ENCODE results near the gene RASSF6.

The RASSF6 gene

GRCh38 chr4:73662709-73663546, 42.7 kb upstream of the RASSF6 start:
- CTCF ChIA-PET = interaction anchor here (0.7 to 7.6 kb wide), 46 partner anchors 8 to 526 kb away, joined by 3 to 215 read pairs (median 4); partner anchors contain the start of genes CXCL3 and CXCL6
- H3K4me3 ChIP-seq (ENCODE audit: low read depth, low read length) = no peak overlapping the region
- TF ChIP-seq, protein P1, sequence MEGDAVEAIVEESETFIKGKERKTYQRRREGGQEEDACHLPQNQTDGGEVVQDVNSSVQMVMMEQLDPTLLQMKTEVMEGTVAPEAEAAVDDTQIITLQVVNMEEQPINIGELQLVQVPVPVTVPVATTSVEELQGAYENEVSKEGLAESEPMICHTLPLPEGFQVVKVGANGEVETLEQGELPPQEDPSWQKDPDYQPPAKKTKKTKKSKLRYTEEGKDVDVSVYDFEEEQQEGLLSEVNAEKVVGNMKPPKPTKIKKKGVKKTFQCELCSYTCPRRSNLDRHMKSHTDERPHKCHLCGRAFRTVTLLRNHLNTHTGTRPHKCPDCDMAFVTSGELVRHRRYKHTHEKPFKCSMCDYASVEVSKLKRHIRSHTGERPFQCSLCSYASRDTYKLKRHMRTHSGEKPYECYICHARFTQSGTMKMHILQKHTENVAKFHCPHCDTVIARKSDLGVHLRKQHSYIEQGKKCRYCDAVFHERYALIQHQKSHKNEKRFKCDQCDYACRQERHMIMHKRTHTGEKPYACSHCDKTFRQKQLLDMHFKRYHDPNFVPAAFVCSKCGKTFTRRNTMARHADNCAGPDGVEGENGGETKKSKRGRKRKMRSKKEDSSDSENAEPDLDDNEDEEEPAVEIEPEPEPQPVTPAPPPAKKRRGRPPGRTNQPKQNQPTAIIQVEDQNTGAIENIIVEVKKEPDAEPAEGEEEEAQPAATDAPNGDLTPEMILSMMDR (IDR thresholded peaks at IDR 0.05; ENCODE audit: insufficient read depth, low read length, missing control alignments) = peak; percentile 44
- no peak for DNase-seq (ENCODE audit: low read depth, low spot score)
- POLR2A ChIA-PET = interaction anchor here (1.3 kb wide), 1 partner anchor 258 kb away, joined by 3 read pairs; no protein-coding TSS in a partner anchor

GRCh38 chr4:73661646-73662119, 41.4 kb upstream of the RASSF6 start:
- no peak overlapping the region for H3K4me3 ChIP-seq (ENCODE audit: low read depth, low read length)
- TF ChIP-seq, protein P1 (IDR thresholded peaks at IDR 0.05; ENCODE audit: insufficient read depth, low read length, missing control alignments) = peak; percentile 30
- POLR2A ChIA-PET = interaction anchor here (0.6 to 1.4 kb wide), 6 partner anchors 257 to 449 kb away, joined by 3 to 5 read pairs (median 3); no protein-coding TSS in a partner anchor
- DNase-seq (ENCODE audit: low read depth, low spot score) = peak; percentile 96
- CTCF ChIA-PET = interaction anchor here (0.8 to 7.6 kb wide), 38 partner anchors 8 to 477 kb away, joined by 3 to 215 read pairs (median 4); partner anchors contain the start of genes CXCL3 and CXCL6

DNA sequence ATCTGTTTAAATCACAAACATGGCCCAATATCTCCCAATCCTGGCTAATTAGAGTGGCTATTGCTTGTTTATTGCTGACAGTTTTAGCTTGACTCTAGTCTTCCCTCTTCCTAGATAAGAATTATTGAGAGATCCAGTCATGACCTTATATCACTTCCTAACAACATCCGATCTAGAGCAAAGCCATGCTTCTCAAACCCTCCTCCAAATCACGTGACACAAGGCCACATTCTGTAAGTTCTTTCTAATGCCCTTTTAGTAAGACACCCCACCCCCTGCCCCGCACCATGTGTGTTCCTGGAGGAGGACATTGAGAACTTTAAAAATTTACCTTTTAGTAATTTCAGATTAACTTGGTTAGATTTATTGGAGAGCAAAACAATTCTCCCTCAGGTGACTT, 40.6 kb upstream of the RASSF6 start:
- TF ChIP-seq, protein P1 (IDR thresholded peaks at IDR 0.05; ENCODE audit: insufficient read depth, low read length, missing control alignments) = no peak
- DNase-seq (ENCODE audit: low read depth, low spot score) = no peak
- no peak overlapping the region for H3K4me3 ChIP-seq (ENCODE audit: low read depth, low read length)
- ChIA-PET CTCF (interaction anchor here (0.6 to 7.6 kb wide), 11 partner anchors 9 to 473 kb away, joined by 3 to 215 read pairs (median 5); no protein-coding TSS in a partner anchor), POLR2A (interaction anchor here (0.6 kb wide), 2 partner anchors 256 to 450 kb away, joined by 3 read pairs; no protein-coding TSS in a partner anchor)

DNA sequence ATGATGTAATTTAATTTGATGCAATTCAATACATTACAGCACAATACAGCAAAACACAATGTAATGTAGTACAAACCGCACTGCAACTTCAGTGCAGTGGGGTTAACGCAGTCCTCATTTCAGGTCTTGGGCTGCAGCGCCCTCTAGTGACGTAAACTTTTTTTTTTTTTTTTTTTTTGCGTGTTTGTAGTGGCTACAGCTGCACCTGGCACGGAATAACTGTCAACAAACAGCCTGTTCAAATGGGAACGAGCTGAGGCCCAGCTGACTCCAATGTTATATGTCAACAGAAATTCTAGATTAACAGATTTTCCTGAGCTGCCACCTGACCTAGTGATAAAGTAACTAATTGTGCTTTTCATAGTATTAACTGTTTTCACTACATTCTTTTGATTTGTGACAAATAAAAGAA, 33.5 kb upstream of the RASSF6 start:
- ChIA-PET POLR2A (no interaction called here), CTCF (interaction anchor here (0.6 to 6.5 kb wide), 28 partner anchors 8 to 510 kb away, joined by 3 to 82 read pairs (median 4); partner anchors contain the start of genes CXCL2 and CXCL3)
- TF ChIP-seq, protein P1 (IDR thresholded peaks at IDR 0.05; ENCODE audit: insufficient read depth, low read length, missing control alignments) = peak; percentile 34
- no peak for DNase-seq (ENCODE audit: low read depth, low spot score)
- no peak overlapping the region for H3K4me3 ChIP-seq (ENCODE audit: low read depth, low read length)

DNA sequence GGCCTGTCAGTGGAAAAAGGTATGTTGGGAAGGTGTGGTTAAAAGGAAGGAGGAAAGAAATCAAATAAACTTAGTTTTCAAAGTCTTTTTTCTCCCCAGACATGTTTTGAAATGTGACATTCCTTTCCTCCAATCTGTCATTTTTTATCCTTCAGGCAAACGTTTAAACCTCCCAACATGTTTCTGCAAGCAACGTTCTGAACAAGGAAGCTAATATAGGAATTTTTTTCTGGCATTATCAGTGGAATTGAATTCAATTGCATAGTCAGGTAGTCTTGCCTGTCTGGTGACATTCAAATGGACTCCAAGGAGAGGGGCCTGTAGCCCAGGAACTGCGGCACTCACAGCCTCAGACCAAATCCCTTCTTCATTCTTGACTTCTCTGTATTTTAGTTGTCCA, 30.0 kb upstream of the RASSF6 start:
- no peak for DNase-seq (ENCODE audit: low read depth, low spot score)
- ChIA-PET POLR2A (no interaction called here), CTCF (interaction anchor here (6.5 kb wide), 1 partner anchor 338 kb away, joined by 82 read pairs; no protein-coding TSS in a partner anchor)
- TF ChIP-seq, protein P1 (IDR thresholded peaks at IDR 0.05; ENCODE audit: insufficient read depth, low read length, missing control alignments) = no peak
- no peak overlapping the region for H3K4me3 ChIP-seq (ENCODE audit: low read depth, low read length)

DNA sequence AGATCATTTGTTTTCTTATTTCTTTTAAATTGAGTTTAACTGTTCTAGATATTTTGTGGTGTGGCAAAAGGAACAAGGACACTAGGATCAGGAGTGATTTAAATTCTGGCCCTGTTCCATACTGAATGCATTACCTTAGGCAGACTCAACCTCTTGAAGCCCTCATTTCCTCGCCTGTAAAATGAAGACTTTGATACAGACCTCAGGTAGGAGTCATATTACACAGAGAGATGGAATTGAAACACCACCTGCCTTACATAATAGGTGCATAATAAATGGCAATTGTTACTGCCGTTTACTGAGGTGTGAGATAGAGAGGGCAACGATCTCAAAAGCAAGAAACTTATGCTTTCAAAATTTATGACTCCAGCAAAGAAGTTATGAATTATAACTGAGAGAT, 28.2 kb upstream of the RASSF6 start:
- ChIA-PET POLR2A (no interaction called here), CTCF (no interaction called here)
- no peak for DNase-seq (ENCODE audit: low read depth, low spot score)
- H3K4me3 ChIP-seq (ENCODE audit: low read depth, low read length) = no peak overlapping the region
- TF ChIP-seq, protein P1 (IDR thresholded peaks at IDR 0.05; ENCODE audit: insufficient read depth, low read length, missing control alignments) = no peak
